GM18526 (cell line): ENCODE data around the gene NOTUM.

Experiments used
- POLR2A ChIP-seq: IDR thresholded peaks from 3 replicates; pipeline ENCODE4 v1.6.1; 2011; ENCODE audit not compliant: insufficient read length; ENCODE audit errors: extremely low read depth

Gene NOTUM

DNA sequence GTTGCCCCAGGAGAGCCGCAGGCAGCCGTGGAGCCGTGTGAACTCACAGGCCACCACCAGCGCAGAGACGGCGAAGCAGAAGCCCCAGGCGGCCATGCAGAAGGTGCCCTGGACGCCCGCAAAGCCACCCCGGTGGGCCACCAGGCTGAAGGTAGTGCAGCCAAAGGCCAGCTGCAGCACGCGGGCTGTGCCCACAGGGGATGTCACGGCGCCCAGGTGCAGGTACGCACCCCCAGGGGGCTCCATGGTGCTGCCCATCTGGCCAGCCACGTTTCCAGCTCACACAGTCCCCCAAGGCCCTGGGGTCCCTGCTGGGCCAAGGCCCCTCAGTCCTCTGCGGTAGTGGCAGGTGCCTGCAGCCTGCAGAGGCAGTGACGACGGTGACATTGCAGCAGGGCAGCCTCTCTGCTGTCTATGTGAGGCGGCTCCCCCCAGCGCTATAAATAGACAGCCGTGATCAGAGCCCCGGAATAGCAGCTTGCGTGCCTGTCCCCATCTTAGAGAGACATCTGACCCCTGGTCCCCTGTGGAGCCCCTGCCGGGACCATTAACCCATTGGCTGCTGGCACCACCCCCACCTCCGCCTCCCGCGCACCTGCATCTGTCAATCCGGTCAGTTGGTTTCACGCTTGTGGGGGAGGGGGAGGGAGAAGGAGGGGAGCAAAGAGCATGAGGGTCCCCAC is 19.4 kb downstream of the NOTUM start:
- no peak for TF ChIP-seq POLR2A

DNA sequence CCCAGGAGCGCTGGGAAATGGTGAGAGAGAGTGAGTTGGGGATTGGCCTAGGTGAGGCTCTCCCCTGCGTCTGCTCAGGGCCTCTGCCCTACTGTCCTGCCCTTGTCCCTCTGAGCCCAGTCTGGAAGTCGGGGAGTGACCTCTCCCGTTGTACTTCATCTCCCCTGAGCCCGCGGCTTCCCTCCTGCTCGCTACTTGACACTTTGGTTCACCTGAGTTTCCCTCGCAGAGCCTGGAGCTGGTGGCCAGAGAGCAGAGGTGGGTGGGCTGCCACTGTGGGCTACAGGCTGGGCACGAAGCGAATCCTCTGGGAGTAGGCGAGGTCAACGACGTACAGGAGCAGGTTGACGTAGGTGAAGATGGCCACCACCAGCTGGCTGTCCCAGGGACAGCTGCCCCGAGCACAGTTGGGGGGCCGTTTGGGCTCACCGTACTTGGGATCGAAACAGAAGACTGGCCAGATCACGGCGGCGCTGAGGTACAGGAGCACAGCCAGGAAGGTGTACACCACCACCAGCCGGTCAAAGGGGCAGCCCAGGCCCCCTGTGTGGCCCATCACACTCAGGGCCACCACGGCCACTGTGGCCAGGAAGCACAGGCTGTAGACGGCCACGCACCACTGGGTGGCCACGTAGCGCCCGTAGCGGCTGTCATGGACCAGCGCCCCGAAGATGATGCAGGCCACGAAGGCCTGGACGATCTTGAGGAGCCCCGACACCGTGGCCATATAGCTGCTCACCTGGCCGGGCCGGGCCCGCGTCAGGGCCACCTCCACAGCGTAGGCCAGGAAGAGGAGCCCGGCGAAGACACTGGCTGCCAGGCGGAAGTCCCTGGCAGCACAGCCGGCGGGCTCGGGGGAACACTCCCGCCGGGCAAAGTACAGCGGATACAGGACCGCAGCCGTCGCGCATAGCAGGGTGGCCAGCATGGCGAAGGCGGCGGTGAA is 20.2 kb downstream of the NOTUM start:
- TF ChIP-seq POLR2A: no peak

DNA sequence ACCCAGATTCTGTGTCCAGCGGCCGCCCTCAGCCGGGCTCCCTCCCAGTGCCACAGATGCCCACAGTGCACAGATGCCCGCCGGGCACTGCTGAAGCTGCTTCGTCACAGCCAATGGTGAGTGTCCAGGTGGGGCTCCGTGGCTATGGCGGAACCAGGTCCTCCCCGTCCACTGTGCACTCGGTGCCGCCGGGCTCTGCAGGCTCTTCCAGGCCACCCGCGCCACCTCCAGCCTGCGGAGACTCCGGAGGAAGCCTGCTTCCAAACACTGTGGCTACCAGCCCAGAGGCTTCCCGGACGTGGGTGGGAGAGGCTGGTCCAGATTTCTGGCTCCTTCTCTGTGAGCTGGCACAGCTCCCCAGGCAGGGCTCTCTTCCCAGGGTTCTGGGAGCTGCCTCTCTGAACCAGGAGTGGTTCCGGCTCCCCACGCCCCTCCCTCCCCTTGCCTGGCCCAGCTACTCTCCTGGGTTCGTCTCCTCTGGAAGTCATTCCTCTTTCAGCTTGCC is 21.1 kb downstream of the NOTUM start:
- TF ChIP-seq POLR2A: no peak

DNA sequence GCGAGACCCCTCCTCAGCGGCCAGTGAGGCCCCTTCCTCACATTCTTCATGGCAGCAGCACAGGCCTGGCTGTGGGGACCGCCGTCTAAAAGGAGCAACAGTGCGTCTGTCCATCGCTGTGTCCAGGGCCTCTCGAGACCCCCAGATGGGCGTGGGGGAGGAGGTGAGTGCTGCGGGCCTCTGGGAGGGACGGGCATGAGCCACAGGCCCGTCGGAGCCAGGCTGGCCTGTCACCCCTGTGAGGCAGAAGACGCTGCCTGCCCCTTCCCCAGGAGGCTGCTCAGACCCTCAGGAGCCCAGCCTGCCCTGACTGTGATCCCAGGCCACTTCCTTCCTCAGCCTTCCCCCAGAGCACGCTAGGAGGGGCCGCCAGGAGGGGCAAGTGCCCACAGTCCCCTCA is 21.8 kb downstream of the NOTUM start:
- no peak for TF ChIP-seq POLR2A

DNA sequence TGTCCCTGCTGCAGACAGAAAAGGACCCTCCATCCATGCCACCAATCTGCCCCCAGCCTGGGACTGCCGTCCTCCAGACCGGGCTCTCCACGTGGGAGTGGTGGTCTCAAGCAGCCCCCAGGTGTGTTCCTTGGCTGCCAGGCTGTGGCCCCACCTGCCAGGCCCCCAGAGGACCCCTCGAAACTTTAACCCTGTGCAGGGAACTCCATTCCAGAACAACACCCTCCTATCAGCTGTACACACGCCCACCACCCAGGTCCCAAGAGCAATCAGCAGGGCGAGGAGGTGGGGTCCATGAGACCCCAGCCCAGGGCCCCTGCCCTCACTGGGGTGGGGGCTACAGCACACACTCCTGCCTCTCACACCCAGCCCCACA is 25.3 kb downstream of the NOTUM start:
- no peak for TF ChIP-seq POLR2A

DNA sequence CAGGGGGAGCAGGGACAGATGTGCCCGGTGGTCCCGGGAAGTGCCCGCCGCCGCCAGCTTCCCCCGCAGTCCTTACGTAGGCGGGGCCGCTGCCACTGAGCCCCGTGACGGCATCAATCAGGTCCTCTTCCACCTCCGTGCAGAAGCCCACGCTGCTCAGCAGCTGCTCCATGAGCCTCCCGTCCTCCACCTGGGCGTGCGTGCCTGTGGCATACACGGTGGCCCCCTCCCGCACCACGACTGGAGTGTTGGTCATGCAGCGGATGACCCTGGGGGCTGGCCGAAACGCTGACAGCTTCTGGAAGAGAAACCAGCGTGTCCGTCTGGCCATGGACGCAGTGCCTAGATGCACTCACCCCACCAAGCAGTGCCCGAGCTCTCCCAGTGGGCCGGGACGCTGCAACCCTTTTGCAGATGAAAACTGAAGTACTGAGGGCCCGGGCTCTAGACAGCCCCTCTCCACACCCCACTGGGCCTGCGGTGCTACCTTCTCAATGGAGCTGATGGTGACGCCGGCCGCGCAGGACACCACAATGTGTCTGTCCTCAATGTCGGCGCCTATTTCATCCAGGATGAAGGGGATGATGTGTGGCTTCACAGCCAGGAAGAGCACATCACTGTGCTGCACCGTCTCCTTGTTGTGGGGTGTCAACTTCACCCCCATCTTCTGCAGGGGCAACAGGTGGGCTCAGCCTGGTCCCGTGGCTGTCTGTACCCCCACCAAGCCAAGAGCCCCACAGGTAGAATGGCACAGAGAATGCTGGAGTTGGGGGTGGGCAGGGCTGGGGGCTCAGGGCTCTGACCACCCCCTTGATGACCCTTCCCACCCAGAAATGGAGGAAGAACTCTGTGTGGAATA is 25.9 kb downstream of the NOTUM start:
- no peak for TF ChIP-seq POLR2A

DNA sequence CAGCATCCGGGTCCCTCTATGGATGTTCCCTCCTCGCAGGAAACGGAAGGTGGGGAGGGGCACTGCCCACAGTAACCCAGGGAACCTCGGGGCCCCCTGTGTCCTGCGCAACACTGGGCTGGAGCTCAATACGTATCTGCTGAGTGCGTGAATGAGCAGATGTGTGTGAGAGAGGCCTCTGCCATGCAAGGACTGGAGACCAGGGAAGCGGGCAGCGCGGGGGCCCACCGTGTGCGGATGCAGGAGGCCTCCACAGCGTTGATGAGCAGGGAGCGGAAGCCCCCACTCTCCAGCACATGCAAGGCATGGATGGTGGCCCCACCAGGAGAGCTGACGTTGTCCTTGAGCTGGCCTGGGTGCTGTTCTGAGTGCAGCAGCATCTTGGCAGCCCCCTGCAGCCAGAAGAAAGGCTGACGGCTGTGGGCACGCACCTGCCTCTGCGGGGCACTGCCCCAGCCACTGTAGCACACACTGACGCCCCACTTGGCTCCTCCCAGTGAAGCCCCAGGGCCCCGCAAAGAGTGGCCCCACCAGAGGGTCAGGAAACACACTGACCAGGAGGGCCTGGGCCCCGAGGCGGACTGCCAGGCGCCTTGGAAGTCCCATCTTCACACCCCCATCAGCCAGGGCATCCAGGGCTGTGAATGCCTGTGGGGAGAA is 26.8 kb downstream of the NOTUM start:
- TF ChIP-seq POLR2A: no peak

DNA sequence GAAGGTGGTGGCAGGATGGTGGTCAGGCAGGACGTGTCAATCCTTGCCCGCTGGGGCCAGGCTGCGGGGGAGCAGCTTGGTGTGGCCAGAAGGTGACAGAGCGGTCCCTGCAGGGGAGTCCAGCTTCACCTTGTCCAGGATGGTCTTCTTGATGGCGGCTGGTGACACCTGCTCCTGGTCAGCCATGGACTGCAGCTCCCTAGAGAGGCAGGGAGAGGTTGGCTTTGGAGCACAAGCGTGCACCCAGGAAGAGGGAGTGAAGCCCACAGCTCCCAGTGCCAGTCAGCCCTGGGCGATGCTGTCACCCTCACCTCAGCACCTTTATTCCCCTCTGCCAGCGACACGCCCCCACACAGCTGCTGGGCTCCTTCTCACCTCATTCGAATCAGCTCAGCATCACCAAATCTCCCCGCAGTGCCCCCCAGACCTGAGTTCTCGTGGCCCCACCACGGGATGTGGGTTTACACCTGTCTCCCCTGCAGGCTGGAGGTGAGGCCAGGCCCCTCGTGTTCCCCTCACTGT is 27.7 kb downstream of the NOTUM start:
- TF ChIP-seq POLR2A: no peak

DNA sequence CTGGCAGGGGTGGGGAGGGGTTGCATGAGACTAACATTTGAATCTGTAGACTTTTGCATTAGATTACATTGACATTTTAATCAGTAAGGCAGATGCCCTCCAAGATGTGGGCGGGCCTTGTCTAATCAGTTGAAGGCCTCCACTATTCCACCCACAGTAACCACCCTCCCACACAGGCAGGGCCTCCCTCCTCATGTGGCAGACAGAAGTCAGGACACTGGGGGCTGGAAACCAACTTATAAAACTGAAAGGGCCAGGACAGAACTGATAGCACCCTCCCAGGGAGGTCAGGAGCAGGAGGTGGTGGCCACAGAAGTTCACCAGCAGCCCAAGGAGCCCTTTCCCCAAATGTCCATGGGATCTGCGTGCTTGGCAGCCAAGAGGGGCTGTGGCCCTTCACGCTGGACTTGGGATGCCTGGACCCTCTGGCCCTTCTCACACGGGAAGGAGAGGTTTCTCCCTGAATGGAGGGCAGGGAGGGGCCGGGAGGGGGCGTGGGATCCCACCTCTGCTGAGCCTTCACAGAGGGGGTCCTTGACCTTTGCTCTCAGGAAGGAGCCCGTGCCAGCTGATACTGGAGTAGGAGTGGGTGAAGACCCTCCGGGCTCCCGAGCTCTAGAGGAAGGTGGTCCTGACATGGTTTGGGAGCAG is 28.5 kb downstream of the NOTUM start:
- TF ChIP-seq POLR2A: no peak

DNA sequence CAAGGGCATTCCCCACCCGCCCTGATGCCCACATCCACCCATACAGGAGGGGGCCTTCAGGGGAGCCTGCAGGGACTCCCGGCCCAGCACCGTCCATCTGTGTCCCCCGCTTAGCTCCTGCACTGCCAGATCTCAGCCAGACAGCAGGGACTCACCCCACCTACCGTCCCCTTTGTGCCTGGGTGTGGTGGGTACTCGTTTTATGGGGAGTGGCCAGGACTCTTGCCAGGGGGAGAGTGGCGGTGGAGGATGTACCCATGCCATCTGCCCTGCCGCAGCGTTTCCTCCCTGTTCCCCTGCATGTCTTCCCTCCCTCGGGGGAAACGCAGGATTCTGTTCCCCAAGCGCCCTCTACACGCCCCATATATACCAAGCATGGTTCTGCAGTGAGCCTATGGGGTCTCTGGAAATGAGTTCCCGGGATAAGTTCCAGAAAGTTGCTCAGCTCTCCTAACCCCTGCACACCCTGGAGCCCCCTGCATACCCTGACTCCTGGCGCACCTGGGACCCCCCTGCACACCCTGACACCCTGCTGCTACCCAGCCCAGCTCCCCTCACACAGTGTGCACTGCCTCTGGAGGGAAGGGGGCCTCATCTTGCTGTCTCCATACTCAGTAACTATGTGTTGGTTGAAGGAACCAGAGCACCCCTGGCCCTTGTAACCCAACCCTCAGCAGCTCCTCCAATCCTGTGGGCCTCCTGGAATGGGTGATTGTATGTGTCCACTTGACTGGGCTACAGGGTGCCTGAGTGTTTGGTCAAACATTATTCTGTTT is 29.2 kb downstream of the NOTUM start:
- TF ChIP-seq POLR2A: no peak

DNA sequence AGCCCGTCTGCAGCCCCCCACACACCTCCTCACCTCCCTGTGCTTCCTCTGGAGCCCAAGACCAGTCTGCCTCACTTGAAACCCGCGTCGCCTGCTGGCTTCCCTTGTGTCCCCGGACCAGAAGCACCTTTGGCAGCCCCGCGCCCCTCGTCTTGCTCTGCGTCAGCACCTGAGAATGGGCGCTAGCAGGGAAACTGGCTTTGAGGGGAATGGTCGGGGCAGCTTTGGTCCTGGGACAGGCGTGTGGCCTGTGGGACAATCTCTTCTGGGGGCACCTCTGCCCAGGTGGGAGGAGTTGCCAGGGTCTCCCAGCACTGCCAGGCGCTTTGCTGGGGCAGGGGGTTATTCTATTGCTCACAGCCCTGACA is 29.8 kb downstream of the NOTUM start:
- TF ChIP-seq POLR2A: no peak

DNA sequence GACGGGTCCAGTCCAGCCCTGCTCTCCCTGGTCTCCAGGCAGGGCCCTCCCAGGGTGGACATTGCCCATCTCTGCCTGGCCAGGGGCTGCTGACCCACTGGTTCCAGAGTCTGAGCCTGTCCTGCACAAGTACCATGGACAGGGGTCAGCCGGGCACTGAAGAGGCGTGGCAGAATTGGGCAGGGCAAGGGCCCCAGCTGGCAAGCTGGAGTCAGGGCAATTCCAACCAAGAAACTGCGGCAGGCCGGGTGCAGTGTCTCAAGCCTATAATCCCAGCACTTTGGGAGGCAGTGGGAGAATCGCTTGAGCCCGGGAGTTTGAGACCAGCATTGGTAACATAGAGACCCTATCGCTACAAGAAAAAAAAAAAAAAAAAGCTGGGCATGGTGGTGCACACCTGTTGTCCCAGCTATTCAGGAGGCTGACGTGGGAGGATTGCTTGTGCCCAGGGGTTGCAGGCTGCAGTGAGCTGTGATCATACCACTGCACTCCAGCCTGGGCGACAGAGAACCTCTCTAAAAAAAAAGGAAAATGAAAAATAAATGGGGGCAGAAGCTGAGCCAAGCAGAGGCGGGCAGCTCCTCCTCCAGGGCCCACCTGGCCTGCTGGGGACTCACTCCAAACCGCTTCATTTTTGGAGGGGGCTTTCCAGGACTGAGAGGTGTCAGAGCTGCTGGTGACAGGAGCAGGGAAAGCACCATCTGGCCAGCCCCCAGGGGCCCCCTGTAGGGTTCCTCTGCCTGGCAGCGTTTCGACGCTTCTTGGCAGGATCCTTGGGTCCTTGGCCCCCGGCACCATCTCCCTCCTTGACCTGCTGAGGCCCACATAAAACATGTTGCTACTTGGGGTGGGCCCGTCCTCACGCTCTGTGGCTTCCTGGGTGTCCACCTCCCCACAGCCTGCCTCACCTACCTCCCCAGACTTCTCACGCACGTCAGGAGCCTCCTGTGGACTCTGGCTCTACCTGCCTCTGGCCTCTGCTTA is 30.6 kb downstream of the NOTUM start:
- TF ChIP-seq POLR2A: no peak
